TTC549 (cell line): ENCODE measurements around the gene LCP1.
"Not testable (repeated sequence)": the region's sequence is repeated elsewhere in the genome, so short reads cannot be mapped to it uniquely, and the experiment has no call there.

Experiments
- FAIRE-seq: peaks from 2 replicates; lab custom pipeline; 2012; peaks lifted over from hg19 to GRCh38; lab: Jason Lieb, UNC

The LCP1 gene

GRCh38 chr13:46181840-46182490, at the start of gene LCP1:
LCP1 (minus strand) TSS chr13:46182177; CDS start chr13:46159662, 22,515 bp downstream.
- no peak for FAIRE-seq

- no peak for FAIRE-seq
These were observed 47.3 kb upstream of the LCP1 start for GRCh38 chr13:46229251-46229650.

GRCh38 chr13:46220234-46220633, 38.3 kb upstream of the LCP1 start:
- not testable (repeated sequence) for FAIRE-seq

- FAIRE-seq: not testable (repeated sequence)
These were observed 32.8 kb upstream of the LCP1 start for GRCh38 chr13:46214741-46215140.

GRCh38 chr13:46213242-46213641, 31.3 kb upstream of the LCP1 start:
- FAIRE-seq: no peak

GRCh38 chr13:46211483-46212351, 29.7 kb upstream of the LCP1 start, which contains the start of gene LRRC63:
LRRC63 (plus strand) TSS chr13:46211928; CDS start chr13:46213035, 1,107 bp downstream.
- FAIRE-seq: no peak

- no peak for FAIRE-seq
These were observed 29.1 kb upstream of the LCP1 start for GRCh38 chr13:46211116-46211482.

- no peak for FAIRE-seq
These were observed 28.5 kb upstream of the LCP1 start for GRCh38 chr13:46210362-46211083.

- FAIRE-seq: no peak
These were observed 25.9 kb upstream of the LCP1 start for GRCh38 chr13:46207828-46208227.

GRCh38 chr13:46206143-46206542, 24.2 kb upstream of the LCP1 start:
- no peak for FAIRE-seq

GRCh38 chr13:46202966-46203365, 21.0 kb upstream of the LCP1 start:
- FAIRE-seq: no peak

GRCh38 chr13:46202188-46202795, 20.3 kb upstream of the LCP1 start:
- no peak for FAIRE-seq

- no peak for FAIRE-seq
These were observed 16.8 kb upstream of the LCP1 start for GRCh38 chr13:46198696-46199193.

GRCh38 chr13:46197299-46198048, 15.5 kb upstream of the LCP1 start:
- no peak for FAIRE-seq

- no peak for FAIRE-seq
These were observed 13.0 kb upstream of the LCP1 start for GRCh38 chr13:46195016-46195415.

- no peak for FAIRE-seq
These were observed 10.4 kb upstream of the LCP1 start for GRCh38 chr13:46192412-46192811.

GRCh38 chr13:46185634-46186033, 3.7 kb upstream of the LCP1 start:
- FAIRE-seq: no peak

- FAIRE-seq: no peak
These were observed 2.3 kb upstream of the LCP1 start for GRCh38 chr13:46184277-46184699.

GRCh38 chr13:46183018-46183946, 1.3 kb upstream of the LCP1 start:
- FAIRE-seq: no peak

- no peak for FAIRE-seq
These were observed 507 bp upstream of the LCP1 start for GRCh38 chr13:46182491-46182877.
